PC-3 (cell line): ENCODE results near the gene CLTCL1.

Source experiments
- CTCF ChIP-seq: fragments of 300-600 bp; sonication (generic); conservative IDR thresholded peaks from 2 replicates; pipeline ENCODE4 v1.5.1; 2017; ENCODE audit warnings: antibody characterized with exemption, low read depth, mild to moderate bottlenecking, low read length
- EZH2 ChIP-seq: fragments of 300-600 bp; sonication (generic); IDR thresholded peaks from one replicate; pipeline ENCODE4 v1.6.1; 2017; ENCODE audit warnings: antibody characterized with exemption, mild to moderate bottlenecking, low read length; ENCODE audit not compliant: unreplicated experiment

DNA sequence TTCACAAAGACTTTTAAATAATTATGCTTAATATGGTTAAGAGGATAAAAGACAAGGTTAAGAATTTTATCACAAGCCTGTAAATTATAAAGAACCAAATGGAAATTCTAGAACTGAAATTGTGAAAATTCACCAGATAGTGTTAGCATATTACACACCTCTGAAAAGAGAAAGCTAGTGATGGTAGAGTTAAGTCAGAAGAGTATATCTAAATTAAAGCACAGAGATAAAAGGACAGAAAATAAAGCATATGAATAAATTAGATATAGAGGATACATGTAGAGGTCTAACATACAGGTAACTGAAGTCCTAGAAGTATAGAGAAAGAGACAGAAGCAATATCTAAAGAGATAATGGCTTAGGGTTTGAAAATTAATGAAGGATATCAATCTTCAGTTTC is 4.2 kb upstream of the CLTCL1 start:
- no peak for TF ChIP-seq CTCF
- TF ChIP-seq EZH2 = no peak
